Subcutaneous adipose tissue (tissue), 4 donors: ENCODE measurements around the gene ZNF264. TPM values are rescaled to one million over a fixed set of nuclear protein-coding genes. Genes with fewer than 3 reads are reported as not detected.

ENCODE experiments used
- CTCF ChIP-seq: fragments of 450-650 bp; IDR thresholded peaks from one replicate; pipeline ENCODE4 v1.5.1; 2016; ENCODE audit warnings: low read depth, mild to moderate bottlenecking, control low read depth, antibody characterized with exemption, moderate library complexity
- total RNA-seq, 4 donors: library from RNA; depleted of rRNA; stranded (reverse); fragments of >200 nt; gene quantifications; one replicate each; pipeline ENCODE4 v1.1.0, GENCODE V29; 2016

Gene ZNF264
- total RNA-seq: 10 to 100 TPM; 14.5 to 50.4 (median 26.3) TPM

GRCh38 chr19:57191141-57192076 is at the start of gene ZNF264:
Gene ZNF264, plus strand, starts transcription at chr19:57191500. Its CDS starts 414 bp downstream, at chr19:57191914.
- TF ChIP-seq CTCF: no peak

- TF ChIP-seq CTCF: no peak
Measured at GRCh38 chr19:57141699-57142098, 49.6 kb upstream of the ZNF264 start.

GRCh38 chr19:57152921-57153320 is 38.4 kb upstream of the ZNF264 start:
- no peak for TF ChIP-seq CTCF

- TF ChIP-seq CTCF: no peak
Measured at GRCh38 chr19:57161985-57162539, 29.2 kb upstream of the ZNF264 start.

- no peak for TF ChIP-seq CTCF
Measured at GRCh38 chr19:57165846-57166245, 25.5 kb upstream of the ZNF264 start.

- no peak for TF ChIP-seq CTCF
Measured at GRCh38 chr19:57167385-57167784, 23.9 kb upstream of the ZNF264 start, which contains the start of gene DUXA. Gene DUXA, minus strand, starts transcription at chr19:57167485. Its CDS starts 42 bp downstream, at chr19:57167443.

- TF ChIP-seq CTCF: no peak
Measured at GRCh38 chr19:57171551-57172081, 19.7 kb upstream of the ZNF264 start.
